Dermis blood vessel endothelial cell (primary cell): Measurements from ENCODE around the gene TRAPPC2L. TPM values are rescaled to one million over a fixed set of nuclear protein-coding genes. Genes with fewer than 3 reads are reported as not detected.
"Not testable (repeated sequence)": the region's sequence is repeated elsewhere in the genome, so short reads cannot be mapped to it uniquely, and the experiment has no call there.

Experiments used
- DNase-seq: peaks from one replicate; pipeline ENCODE4 v3.0.0; 2010
- total RNA-seq: library from RNA; depleted of rRNA; stranded (reverse); fragments of >200 nt; gene quantifications from 2 replicates; pipeline ENCODE4 v1.2.3, GENCODE V29; 2014

The TRAPPC2L gene
- total RNA-seq, 1 donor from 2014 or later = 46.6 TPM

DNA sequence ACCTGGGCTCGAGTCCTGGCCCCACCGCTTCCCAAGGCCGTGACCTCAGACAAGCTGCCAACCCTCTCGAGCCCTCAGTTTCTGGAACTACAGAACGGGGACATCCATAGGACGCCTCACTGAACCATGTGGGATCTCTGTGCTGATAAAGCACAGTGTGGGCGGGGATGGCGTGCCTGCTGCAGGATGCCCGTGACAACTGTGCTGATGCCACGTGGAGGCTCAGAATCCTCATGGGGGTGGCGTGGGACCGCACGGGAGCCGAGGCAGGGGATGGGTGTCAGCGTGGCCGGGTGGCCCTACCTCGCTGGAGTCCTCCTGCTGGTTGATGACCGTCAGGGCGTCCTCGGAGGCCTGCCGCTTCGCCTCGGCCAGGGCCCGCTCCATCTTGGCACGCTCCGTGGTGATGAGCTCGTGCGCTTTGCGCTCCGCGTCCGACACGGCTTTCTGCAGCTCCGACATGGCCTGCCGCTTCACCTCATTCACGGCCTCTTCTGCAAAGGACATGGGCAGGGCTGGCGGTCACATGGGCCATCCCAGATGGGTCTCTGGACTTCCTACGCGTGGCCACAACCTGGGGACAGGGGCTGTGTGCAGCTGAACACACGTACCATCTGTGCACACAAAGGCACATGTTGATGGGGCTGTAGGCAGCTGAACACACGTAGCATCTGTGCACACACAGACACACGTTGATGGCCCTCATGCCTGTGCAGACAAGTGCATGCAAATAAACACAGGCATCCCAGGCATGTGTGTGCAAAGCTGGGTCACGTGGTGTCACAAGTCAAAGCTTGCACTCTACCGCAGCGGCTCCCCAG, 22.2 kb downstream of the TRAPPC2L start:
- DNase-seq = no peak

- DNase-seq = no peak
These were observed 22.8 kb downstream of the TRAPPC2L start for GRCh38 chr16:88879788-88880055.

DNA sequence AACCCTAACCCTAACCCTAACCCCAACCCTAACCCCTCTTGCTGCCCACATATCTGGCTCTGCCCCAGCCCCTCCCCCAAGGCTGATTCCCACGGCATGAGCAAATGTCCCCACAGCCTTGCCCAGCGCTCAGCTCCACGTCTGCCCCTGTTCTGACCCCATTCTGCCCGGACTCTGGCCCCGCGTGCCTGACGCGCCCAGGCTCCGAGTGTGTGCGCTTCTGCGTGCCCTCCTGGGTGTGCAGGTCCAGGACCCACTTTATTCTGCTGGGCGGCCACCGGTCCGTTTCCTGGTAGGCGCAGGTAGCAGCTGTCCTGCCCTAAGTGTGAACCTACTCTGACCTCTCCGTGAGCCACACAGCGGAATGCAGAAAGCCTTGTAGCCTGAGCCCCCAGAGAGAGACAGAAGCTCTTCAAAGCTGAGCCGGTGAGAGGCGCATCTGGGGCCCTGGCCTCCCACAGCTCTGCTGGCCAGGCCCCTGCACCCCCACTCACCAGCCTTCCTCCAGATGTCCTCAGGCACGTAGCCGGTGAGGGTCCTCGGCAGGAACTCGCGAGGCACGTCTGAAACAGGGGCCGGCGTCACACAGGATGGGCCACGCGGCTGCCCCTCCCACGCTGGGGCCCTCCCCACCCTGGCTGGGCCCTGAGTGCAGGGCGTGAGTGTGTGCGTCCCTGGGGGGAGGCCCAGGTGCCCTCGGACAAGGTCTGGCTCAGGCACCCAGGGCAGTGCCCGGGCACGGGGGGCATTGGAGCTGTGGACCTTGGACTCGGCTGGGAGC, 23.5 kb downstream of the TRAPPC2L start:
- no peak for DNase-seq

DNA sequence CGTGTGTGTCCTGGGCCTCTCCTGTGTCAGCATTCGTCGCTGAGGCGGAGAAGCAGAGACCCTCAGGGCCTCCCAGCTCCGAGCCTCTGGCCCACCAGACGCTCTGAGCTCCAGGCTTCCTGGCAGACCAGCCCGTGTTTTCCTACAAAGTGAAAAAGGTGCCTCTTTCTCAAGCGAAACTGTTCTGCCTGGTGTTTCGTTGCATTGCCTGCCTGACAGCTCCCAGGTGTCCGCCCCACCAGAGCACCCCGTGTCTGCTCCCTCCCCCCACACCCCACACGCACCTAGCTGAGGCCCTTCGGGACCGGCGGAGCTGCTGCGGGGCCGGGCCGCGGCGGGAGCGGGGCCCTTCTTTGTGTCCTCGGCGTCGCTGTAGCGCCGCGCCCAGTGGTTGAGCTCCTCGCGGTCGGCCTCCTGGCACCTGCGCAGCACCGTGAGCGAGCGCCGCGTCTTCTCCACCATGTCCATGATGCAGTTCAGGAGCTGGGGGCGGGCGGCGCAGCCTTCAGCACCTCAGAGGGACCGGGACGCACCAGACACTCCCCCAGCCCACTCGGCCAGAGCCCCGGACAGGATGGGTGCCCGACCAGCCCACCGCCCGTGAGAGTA, 24.2 kb downstream of the TRAPPC2L start:
- no peak for DNase-seq

- DNase-seq = no peak
These were observed 24.9 kb downstream of the TRAPPC2L start for GRCh38 chr16:88881675-88882357.

GRCh38 chr16:88882358-88883030, 25.6 kb downstream of the TRAPPC2L start:
- no peak for DNase-seq

- DNase-seq = no peak
These were observed 26.4 kb downstream of the TRAPPC2L start for GRCh38 chr16:88883117-88883895.

GRCh38 chr16:88883946-88884345, 27.0 kb downstream of the TRAPPC2L start:
- DNase-seq = no peak

- no peak for DNase-seq
These were observed 27.8 kb downstream of the TRAPPC2L start for GRCh38 chr16:88884569-88885271.

- DNase-seq = no peak
These were observed 28.9 kb downstream of the TRAPPC2L start for GRCh38 chr16:88885693-88886280.

- DNase-seq = no peak
These were observed 29.5 kb downstream of the TRAPPC2L start for GRCh38 chr16:88886420-88886844.

- no peak for DNase-seq
These were observed 30.1 kb downstream of the TRAPPC2L start for GRCh38 chr16:88886845-88887521.

DNA sequence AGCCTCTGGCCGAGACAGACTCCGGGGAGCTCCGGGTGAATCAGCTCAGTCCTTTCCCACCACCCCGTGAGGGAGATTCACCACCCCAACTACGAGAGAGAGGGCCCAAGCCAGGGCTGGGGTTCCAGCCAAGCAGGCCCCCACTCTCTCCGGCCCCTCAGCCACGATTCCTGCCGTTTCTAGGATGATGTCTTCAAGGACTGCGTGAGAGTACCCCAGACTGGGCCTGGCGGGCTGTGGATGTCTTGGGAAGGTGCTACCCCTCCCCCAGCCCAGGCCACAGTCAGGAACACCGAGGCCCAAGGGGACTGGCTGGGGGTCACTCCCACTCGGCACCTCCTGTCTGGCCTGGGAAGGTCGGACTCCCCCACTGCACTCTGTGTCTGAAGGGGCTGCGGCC, 31.1 kb downstream of the TRAPPC2L start:
- DNase-seq = no peak

GRCh38 chr16:88888461-88889387, 31.8 kb downstream of the TRAPPC2L start:
- DNase-seq = no peak

GRCh38 chr16:88889702-88890352, 32.9 kb downstream of the TRAPPC2L start:
- DNase-seq = not testable (repeated sequence)

GRCh38 chr16:88891083-88891482, 34.2 kb downstream of the TRAPPC2L start:
- DNase-seq = no peak

DNA sequence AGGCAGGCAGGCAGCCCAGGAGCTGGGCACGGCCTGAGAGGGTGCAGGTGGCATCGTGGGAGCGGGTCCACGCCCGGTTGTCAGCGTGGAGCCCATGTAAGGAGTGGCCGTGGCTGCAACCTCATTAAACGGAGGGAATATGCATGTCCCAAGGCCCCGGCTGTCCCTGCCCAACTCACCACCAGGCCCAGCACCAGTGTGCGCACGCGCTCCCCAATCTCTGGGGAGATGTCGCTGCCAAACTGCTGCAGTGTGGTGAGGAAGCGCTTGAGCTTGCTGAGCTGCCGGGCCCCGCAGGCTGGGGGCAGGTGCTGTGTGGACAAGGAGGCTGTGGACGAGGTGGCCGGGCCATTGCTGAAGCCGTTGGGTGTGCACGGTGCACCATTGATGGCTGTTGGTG, 35.1 kb downstream of the TRAPPC2L start:
- no peak for DNase-seq
